Mesothelial cell of epicardium (in vitro differentiated cells): ENCODE measurements around the gene CYP2J2. TPM values are rescaled to one million over a fixed set of nuclear protein-coding genes. Genes with fewer than 3 reads are reported as not detected.

Experiments used
- DNase-seq, 2 experiments: peaks; one replicate each; pipeline ENCODE4 v3.0.0; 2021; ENCODE audit warnings: low spot score in 2 of 2; ENCODE audit not compliant: unreplicated experiment in 2 of 2
- H3K27ac Mint-ChIP-seq: 2 replicates; pipeline ENCODE4 v1.8.0; 2021; ENCODE audit warnings: mixed read lengths
- H3K27me3 Mint-ChIP-seq: 2 replicates; pipeline ENCODE4 v1.8.0; 2021; ENCODE audit warnings: low read depth, mixed read lengths
- H3K36me3 Mint-ChIP-seq: 2 replicates; pipeline ENCODE4 v1.8.0; 2021; ENCODE audit warnings: mixed read lengths
- H3K4me1 Mint-ChIP-seq: 2 replicates; pipeline ENCODE4 v1.8.0; 2021; ENCODE audit warnings: mixed read lengths
- H3K4me3 Mint-ChIP-seq: 2 replicates; pipeline ENCODE4 v1.8.0; 2021; ENCODE audit warnings: mild to moderate bottlenecking, moderate library complexity, mixed read lengths
- H3K9me3 Mint-ChIP-seq: 2 replicates; pipeline ENCODE4 v1.8.0; 2021; ENCODE audit warnings: mixed read lengths
- CTCF ChIP-seq: fragments of 200-600 bp; sonication (generic); IDR thresholded peaks from one replicate; pipeline ENCODE4 v1.5.0; 2021; ENCODE audit warnings: antibody characterized with exemption; ENCODE audit not compliant: unreplicated experiment
- total RNA-seq: library from RNA; stranded (reverse); gene quantifications from 3 replicates; pipeline ENCODE4 v1.2.1, GENCODE V29; 2021

The CYP2J2 gene
- total RNA-seq, 1 donor from 2014 or later, result 3.1 TPM

- H3K4me3 Mint-ChIP-seq, result no peak overlapping the region
- no peak for DNase-seq
- H3K27ac Mint-ChIP-seq, result no peak overlapping the region
- peaks cover 7% of the 10 kb centered on the region for H3K36me3 Mint-ChIP-seq
- H3K27me3 Mint-ChIP-seq, result peaks cover 1% of the 10 kb centered on the region
- TF ChIP-seq CTCF, result no peak
- peaks cover 23% of the 10 kb centered on the region for H3K9me3 Mint-ChIP-seq
- H3K4me1 Mint-ChIP-seq, result peaks cover 6% of the 10 kb centered on the region
Measured at GRCh38 chr1:59892841-59893811, 33.4 kb downstream of the CYP2J2 start.

- DNase-seq, result no peak
- Mint-ChIP-seq H3K36me3 (peaks cover 16% of the 10 kb centered on the region), H3K4me1 (peaks cover 3% of the 10 kb centered on the region)
Measured at GRCh38 chr1:59885160-59885832, 41.3 kb downstream of the CYP2J2 start.

GRCh38 chr1:59880735-59881134 lies 45.8 kb downstream of the CYP2J2 start:
- peaks cover 16% of the 10 kb centered on the region for H3K4me1 Mint-ChIP-seq
- H3K36me3 Mint-ChIP-seq, result peaks cover 23% of the 10 kb centered on the region
- DNase-seq, result no peak
- no peak overlapping the region for H3K27ac Mint-ChIP-seq
- TF ChIP-seq CTCF, result no peak
- peaks cover 12% of the 10 kb centered on the region for H3K9me3 Mint-ChIP-seq
- no peak overlapping the region for H3K4me3 Mint-ChIP-seq
- no peaks in the 10 kb centered on the region for H3K27me3 Mint-ChIP-seq

More at GRCh38 chr1:59885160-59885832, 41.3 kb downstream of the CYP2J2 start:
- no peak for TF ChIP-seq CTCF
- Mint-ChIP-seq H3K9me3 (peaks cover 26% of the 10 kb centered on the region), H3K27me3 (peaks cover 1% of the 10 kb centered on the region), H3K4me3 (no peak overlapping the region), H3K27ac (no peak overlapping the region)

- Mint-ChIP-seq H3K36me3 (peaks cover 27% of the 10 kb centered on the region), H3K27me3 (no peaks in the 10 kb centered on the region), H3K4me1 (peaks cover 16% of the 10 kb centered on the region), H3K9me3 (peaks cover 12% of the 10 kb centered on the region), H3K27ac (no peak overlapping the region), H3K4me3 (no peak overlapping the region)
- TF ChIP-seq CTCF, result no peak
- no peak for DNase-seq
Measured at GRCh38 chr1:59879996-59880505, 46.5 kb downstream of the CYP2J2 start.

GRCh38 chr1:59879574-59879973 lies 47.0 kb downstream of the CYP2J2 start:
- Mint-ChIP-seq H3K27ac (no peak overlapping the region), H3K36me3 (peaks cover 27% of the 10 kb centered on the region), H3K9me3 (peaks cover 12% of the 10 kb centered on the region), H3K4me3 (no peak overlapping the region), H3K4me1 (peaks cover 16% of the 10 kb centered on the region), H3K27me3 (no peaks in the 10 kb centered on the region)
- TF ChIP-seq CTCF, result peak; percentile 56
- peak; percentile 43 to 75 for DNase-seq
